Left cardiac atrium (tissue), 4 donors: Measurements from ENCODE around the gene SLC22A8. TPM values are rescaled to one million over a fixed set of nuclear protein-coding genes. Genes with fewer than 3 reads are reported as not detected.

Experiments
- ATAC-seq, 2 donors: fragments of 200-7000 bp; cut with Tn5 transposase; one replicate each; pipeline ENCODE4 v1.9.1; 2020; ENCODE audit warnings: mild to moderate bottlenecking in 2 of 2, moderate library complexity in 2 of 2
- DNase-seq: peaks from one replicate; pipeline ENCODE4 v3.0.0-alpha.2; 2020
- intact Hi-C, 2 donors: fragments of 100-400 bp; cut with DNase I; formaldehyde crosslinking; loops; one replicate each; pipeline versions ENCODE4 v1.14.1 to v1.15.1; 2022 to 2023
- total RNA-seq, 2 donors: library from RNA; stranded (reverse); fragmentation: NEBNext Ultra II Directional; extraction: Animal tissue kit (Norgen Biotek cat#: 25700); gene quantifications; one replicate each; pipeline ENCODE4 v1.2.1, GENCODE V29; 2021
- donor health status: DM: no; HTN: yes; CAD: no.
- donor health status: DM: no; HTN: yes; CAD: no; lungs with severe emphysema.
- donor health status: DM: yes; HTN: yes; CAD: no.
- donor health status: Dilated cardiomyopathy.

Gene SLC22A8
- total RNA-seq, 2 donors from 2014 or later: not detected

GRCh38 chr11:62996271-62996670 lies 19.4 kb downstream of the SLC22A8 start:
- intact Hi-C loops: no loop called here
- DNase-seq (no peak), ATAC-seq (no peak)

- intact Hi-C loops: no loop called here
- no peak for DNase-seq
- ATAC-seq: no peak
Measured at GRCh38 chr11:62994775-62995174, 20.9 kb downstream of the SLC22A8 start.

- no peak for ATAC-seq
- no peak for DNase-seq
- intact Hi-C loops: no loop called here
Measured at GRCh38 chr11:62988276-62988675, 27.4 kb downstream of the SLC22A8 start.

DNA sequence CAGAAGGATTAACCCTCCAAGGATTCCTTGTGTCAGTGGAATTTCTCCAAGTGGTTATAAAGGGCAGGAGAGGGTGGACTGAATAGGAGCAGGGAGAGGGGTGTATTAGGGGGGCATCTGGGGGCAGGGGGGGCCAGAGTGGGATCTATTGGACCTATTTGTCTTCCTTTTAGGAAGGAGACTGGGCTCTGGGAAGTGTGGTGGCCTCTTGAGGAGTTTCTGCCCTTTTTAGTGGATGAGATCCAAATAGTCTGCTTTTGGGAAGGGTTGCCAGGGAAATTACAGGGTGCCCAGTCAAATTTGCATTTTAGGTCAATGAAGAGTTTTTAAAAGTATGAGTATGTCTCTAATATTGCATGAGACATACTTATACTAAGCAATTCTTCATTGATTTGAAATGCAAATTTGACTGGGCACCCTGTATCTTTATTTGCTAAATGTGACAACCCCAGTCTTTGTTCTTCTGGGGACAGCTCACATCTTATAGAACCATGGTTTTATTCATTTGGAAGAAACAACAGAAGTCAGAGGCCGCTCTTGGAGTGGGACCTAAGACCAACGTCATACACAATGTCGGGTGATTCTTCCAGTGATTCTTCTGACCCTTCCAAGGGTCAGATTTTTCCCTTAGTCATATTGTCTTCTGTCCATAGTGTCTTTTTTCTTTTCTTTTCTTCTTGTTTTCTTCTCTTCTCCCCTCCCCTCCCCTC lies 30.4 kb downstream of the SLC22A8 start:
- no peak for DNase-seq
- no peak for ATAC-seq
- intact Hi-C loops: no loop called here

GRCh38 chr11:62984451-62984991 lies 31.1 kb downstream of the SLC22A8 start, which contains the start of gene SLC22A6:
Gene SLC22A6, minus strand, starts transcription at chr11:62984967. Its CDS starts 277 bp downstream, at chr11:62984690.
- ATAC-seq (no peak), DNase-seq (no peak)
- intact Hi-C loops: no loop called here

DNA sequence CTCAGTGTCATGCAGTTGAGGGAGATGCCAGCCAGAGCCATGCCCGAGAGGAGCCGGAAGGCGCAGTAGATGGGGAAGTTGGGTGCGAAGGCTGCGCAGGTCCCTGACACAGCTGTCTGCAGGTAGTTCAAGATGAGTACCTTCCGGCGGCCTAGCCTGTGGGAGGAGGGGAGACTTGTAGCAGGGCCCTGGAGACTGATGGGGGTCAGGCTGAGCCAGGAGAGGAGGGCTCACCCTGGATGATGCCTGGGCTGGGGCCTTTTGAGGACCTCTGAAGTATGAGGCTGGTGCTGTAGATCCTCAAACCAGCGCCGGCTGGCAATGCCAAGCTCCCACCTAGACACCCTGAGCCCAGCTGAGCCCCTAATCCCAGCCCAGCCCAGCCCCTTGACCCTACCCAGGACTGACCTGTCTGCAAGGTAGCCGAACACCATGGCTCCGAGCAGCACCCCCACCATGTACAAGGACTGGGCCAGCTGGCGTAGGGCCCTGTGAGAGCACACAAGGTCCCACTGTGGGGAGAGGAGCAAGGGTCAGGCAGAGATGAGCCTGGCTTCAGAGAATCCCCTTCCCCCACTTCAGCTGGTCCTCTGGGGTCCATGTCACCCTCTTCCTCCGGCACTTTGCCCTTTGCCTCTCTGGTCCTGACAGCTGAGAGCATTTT lies 32.0 kb downstream of the SLC22A8 start:
- intact Hi-C loops: no loop called here
- ATAC-seq: no peak
- no peak for DNase-seq

GRCh38 chr11:62981743-62982142 lies 33.9 kb downstream of the SLC22A8 start:
- DNase-seq (no peak), ATAC-seq (no peak)
- intact Hi-C loops: no loop called here

DNA sequence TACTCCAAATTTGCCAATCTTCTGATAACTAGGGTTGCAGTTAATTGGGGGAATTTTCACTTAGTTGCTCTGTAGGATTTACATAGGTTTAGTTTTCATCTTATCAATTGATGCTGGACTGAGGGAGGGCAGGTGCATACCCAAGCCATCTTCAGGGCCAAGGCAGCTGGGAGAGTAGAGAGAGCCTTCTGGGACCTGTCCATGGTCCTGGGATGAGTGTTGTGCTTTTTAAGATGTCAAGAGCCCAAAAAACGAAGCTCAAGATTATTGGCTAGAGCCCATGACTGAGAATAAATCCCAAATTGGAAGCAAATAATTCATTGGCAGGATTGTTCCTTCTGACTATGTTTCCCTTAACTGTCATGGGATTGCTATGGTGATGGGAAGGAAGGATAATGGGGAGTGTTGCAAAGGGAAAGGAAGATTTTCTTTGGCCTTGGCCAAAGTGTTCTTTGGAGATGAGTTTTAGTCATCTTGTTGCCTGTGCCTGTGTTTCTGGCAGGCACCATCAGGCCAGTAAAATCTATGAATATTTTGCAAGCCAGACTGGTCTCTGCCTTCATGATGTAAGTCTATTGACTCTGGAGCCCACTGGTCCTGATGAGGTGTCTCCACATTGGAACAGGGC lies 35.4 kb downstream of the SLC22A8 start:
- ATAC-seq: no peak
- intact Hi-C loops: no loop called here
- no peak for DNase-seq

- intact Hi-C loops: loop anchor here in 1 of 2 donors (5.0 kb wide), 1 partner anchor 69 kb away; no protein-coding TSS in a partner anchor
- ATAC-seq: no peak
- no peak for DNase-seq
Measured at GRCh38 chr11:62976109-62976508, 39.5 kb downstream of the SLC22A8 start.

- DNase-seq (peak; percentile 69), ATAC-seq (peak; percentile 89 to 90)
- intact Hi-C loops: loop anchor here in 1 of 2 donors (5.0 kb wide), 1 partner anchor 68 kb away; no protein-coding TSS in a partner anchor
Measured at GRCh38 chr11:62974848-62975522, 40.7 kb downstream of the SLC22A8 start.

- intact Hi-C loops: no loop called here
- no peak for DNase-seq
- ATAC-seq: no peak
Measured at GRCh38 chr11:62965574-62965973, 50.1 kb downstream of the SLC22A8 start.

DNA sequence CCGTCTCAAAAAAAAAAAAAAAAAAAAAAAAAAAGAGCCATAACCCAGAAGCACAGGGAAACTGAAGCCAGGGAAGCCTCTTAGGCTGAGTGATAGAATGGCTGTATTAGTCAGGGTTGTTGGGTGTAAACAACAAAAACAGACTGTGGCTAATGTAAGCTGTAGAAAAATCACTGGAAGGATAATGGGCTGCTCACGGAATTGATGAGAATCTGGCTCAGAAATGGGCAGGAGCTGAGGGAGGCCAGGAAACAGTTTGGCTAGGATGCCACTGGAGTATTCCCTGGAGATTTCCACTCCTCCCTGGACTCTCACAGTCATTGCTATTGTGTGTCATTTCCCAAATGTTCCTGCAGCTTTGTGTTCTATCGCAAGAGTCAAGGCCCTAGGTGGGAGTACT lies 53.2 kb downstream of the SLC22A8 start:
- DNase-seq: no peak
- intact Hi-C loops: no loop called here

GRCh38 chr11:62961017-62961570 lies 54.5 kb downstream of the SLC22A8 start:
- intact Hi-C loops: no loop called here
- ATAC-seq (no peak), DNase-seq (no peak)

More for the DNA sequence above, 53.2 kb downstream of the SLC22A8 start:
- ATAC-seq: no peak

GRCh38 chr11:62959422-62959980 lies 56.1 kb downstream of the SLC22A8 start:
- intact Hi-C loops: no loop called here
- no peak for DNase-seq
- ATAC-seq: no peak

DNA sequence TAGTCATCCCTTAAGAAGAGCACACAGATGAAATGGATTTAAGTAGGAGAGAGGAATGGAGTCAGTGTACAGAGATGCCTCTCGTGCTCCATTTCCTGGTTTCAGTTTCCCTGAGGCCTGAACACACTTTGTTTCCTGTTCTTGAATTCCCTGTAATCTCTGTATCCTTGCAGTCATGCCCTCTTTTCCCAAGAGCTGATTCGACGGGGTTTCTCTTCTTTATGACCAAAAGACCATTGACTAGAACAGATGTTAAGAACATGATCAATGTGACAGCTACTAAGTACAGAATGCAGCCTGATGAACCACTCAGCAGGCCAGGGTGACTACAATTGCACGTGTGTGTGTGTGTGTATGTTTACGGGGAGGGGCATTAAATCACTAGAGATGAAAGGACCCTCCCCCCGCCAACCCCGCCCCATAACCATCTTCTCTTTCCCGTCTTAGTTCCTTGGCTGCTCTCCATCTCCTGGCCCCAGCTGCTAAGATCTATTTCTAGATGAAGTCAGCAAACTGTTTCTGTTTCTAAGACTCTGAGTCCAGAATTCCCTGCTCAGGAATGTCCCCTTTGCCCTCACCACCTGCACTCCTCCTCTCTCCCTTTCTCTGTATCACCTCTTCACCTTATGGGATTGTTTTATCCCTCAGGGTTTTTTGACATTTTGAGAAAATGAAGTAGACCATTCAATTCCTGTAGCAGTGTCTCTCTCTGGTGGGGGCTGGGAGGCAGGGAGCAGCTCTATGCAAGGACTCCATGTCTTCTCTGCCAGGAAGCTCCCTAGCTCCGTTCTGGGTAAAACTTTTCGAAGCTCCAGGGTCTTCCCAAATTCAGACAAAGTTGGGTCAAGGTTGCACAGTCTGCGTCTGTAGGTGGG lies 56.9 kb downstream of the SLC22A8 start:
- intact Hi-C loops: no loop called here
- DNase-seq (no peak), ATAC-seq (peak in 1 of 2 donors; percentile 34)

GRCh38 chr11:62957147-62957546 lies 58.5 kb downstream of the SLC22A8 start:
- DNase-seq (no peak), ATAC-seq (no peak)
- intact Hi-C loops: no loop called here

DNA sequence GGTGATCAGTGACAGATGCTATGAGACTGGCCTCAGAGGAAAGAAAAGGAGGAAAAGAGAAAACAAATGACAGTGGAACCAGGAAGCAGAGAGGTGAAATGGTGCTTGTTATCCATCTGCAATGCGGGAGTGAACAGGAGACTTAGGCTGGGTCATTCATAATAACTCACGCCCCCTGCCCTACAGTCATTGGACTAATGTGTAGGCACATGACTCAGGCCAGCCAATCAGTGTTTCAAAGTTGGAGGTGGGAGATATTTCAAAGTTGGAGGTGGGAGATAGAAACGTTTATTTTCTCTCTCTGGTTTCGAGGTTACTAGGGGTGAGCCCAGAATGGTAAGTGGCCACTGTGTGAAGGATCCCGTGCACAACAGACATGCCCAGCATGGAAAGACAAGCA lies 61.2 kb downstream of the SLC22A8 start:
- intact Hi-C loops: no loop called here
- ATAC-seq (no peak), DNase-seq (no peak)

GRCh38 chr11:62953811-62954210 lies 61.8 kb downstream of the SLC22A8 start:
- intact Hi-C loops: no loop called here
- DNase-seq (no peak), ATAC-seq (peak in 1 of 2 donors; percentile 37)
